ENCODE data around the gene SMOC2. TPM values are rescaled to one million over a fixed set of nuclear protein-coding genes. Genes with fewer than 3 reads are reported as not detected.

Gene SMOC2
- total RNA-seq, 1 donor from 2014 or later = 14.4 TPM

DNA sequence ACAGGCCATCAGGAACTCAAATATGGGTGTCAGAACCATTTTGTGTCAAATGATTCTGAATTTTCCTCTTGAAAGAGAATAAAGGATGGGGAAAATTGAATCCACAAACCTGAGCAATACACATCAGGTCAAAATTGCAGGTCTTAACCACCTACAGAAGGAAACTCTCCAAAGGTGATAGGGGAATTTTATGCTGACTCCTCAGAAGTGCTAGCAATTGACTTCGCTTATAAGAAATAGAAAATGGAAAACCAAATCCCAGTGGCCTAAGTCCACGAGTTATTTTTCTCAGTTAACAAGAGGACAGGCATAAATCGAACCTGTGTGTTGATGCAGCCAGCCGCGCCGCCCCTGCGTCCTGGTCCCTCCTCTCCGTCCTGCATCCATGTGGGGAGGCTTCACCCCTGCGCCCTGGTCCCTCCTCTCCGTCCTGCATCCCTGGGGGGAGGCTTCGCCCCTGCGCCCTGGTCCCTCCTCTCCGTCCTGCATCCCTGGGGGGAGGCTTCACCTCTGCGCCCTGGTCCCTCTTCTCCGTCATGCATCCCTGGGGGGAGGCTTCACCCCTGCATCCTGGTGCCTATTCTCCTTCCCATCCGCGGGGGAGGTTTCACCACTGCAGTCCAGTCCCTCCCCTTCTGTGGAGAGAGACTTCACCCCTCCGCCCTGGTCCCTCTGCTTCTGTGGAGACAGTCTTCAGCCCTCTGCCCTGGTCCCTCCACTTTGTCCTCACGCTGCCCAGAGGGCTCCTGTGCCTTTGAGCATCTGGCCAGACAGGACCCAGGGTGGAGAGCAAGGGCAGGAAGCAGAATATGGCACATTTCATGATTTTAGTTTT is 230.3 kb downstream of the SMOC2 start:
- TF ChIP-seq, protein P1, sequence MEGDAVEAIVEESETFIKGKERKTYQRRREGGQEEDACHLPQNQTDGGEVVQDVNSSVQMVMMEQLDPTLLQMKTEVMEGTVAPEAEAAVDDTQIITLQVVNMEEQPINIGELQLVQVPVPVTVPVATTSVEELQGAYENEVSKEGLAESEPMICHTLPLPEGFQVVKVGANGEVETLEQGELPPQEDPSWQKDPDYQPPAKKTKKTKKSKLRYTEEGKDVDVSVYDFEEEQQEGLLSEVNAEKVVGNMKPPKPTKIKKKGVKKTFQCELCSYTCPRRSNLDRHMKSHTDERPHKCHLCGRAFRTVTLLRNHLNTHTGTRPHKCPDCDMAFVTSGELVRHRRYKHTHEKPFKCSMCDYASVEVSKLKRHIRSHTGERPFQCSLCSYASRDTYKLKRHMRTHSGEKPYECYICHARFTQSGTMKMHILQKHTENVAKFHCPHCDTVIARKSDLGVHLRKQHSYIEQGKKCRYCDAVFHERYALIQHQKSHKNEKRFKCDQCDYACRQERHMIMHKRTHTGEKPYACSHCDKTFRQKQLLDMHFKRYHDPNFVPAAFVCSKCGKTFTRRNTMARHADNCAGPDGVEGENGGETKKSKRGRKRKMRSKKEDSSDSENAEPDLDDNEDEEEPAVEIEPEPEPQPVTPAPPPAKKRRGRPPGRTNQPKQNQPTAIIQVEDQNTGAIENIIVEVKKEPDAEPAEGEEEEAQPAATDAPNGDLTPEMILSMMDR (IDR thresholded peaks at IDR 0.05; ENCODE audit: borderline replicate concordance) = no peak
- peaks cover 9% of the 10 kb centered on the region for H3K27me3 ChIP-seq (ENCODE audit: low read depth)
- DNase-seq = no peak
- intact Hi-C loops (cut with micrococcal nuclease) = no loop called here
- H3K27ac ChIP-seq (replicated peaks) = no peak overlapping the region
- H3K4me3 ChIP-seq = no peak overlapping the region
- no peaks in the 10 kb centered on the region for H3K9me3 ChIP-seq (replicated peaks)
- H3K36me3 ChIP-seq = no peaks in the 10 kb centered on the region
- no peaks in the 10 kb centered on the region for H3K4me1 ChIP-seq

DNA sequence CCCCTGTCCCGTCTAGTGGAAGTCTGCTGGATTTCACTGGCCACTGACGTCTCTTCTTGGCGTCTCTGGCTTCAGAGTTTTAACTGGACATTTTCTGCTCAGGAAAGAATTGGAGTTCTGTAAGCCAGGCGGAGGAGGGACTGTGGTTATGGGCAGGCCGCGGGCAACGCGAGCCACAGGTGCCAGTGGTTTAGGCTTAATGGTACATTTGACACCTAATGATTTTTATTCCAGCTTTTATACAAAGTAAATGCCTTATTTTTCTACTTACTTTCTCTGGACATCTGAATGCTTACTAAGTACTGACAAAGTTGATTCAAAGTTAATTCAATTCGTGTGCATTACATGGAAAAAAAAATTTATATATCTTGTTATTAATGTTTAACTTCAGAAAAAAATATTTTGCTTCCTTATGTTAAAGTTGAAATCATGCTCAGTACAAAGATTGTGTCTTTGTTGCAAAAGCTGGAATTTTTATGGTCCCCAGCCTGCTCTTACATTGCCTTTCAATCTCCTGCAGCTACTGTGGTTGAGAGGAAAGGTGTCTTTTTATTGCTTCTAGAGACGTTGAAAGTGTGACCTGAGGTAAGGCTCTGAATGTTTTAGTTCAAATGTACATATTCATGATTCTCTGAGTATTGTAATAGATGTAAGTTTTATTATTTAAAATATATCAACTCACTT is 231.0 kb downstream of the SMOC2 start:
- Histone ChIP-seq H3K27ac (replicated peaks) (no peak overlapping the region), H3K36me3 (no peaks in the 10 kb centered on the region), H3K27me3 (ENCODE audit: low read depth) (peaks cover 14% of the 10 kb centered on the region), H3K9me3 (replicated peaks) (no peaks in the 10 kb centered on the region), H3K4me3 (no peak overlapping the region), H3K4me1 (no peaks in the 10 kb centered on the region)
- DNase-seq = no peak
- TF ChIP-seq, protein P1 (IDR thresholded peaks at IDR 0.05; ENCODE audit: borderline replicate concordance) = no peak
- intact Hi-C loops (cut with micrococcal nuclease) = no loop called here

DNA sequence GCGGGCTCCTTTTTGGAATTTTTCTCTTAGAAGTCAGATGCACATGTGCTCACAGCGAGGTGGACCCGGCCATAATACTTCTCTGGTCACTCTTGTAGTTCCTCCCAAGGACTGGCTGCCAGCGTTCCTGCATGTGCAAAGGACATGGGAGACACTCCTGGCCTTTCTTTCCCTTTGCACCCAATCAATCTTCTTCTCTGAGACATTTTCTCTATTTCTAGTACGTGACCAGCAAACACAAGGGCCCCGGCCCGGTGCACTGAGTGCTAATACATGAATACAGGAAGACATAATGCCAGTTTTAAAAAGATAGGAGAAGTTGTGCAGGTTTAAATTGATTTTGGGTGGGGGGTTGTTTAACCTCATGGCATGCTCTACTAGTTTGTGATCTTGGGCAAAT is 233.6 kb downstream of the SMOC2 start:
- TF ChIP-seq, protein P1 (IDR thresholded peaks at IDR 0.05; ENCODE audit: borderline replicate concordance) = no peak
- H3K4me3 ChIP-seq = no peak overlapping the region
- H3K9me3 ChIP-seq (replicated peaks) = no peaks in the 10 kb centered on the region
- H3K27ac ChIP-seq (replicated peaks) = no peak overlapping the region
- H3K36me3 ChIP-seq = no peaks in the 10 kb centered on the region
- intact Hi-C loops (cut with micrococcal nuclease) = no loop called here
- no peaks in the 10 kb centered on the region for H3K4me1 ChIP-seq
- no peak for DNase-seq
- H3K27me3 ChIP-seq (ENCODE audit: low read depth) = peaks cover 7% of the 10 kb centered on the region

DNA sequence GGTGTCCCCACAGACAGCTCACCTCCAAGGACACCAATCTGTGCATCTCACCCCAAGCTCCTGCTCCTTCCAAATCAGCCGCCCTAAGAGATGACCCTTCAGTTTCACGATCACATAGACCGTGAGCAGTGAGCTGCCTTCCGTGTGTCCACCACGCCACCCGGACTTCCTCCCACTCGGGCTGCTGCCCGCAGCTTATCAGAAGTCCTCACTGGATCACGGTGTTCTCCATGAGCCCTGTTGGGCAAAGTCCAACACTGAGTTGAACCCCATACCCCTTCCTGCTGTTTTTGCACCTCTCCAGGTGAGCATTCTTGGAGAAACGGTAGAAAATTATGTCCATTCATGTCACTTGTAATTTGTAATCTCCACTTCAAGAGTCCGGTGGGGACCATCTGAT is 234.4 kb downstream of the SMOC2 start:
- H3K27ac ChIP-seq (replicated peaks) = no peak overlapping the region
- intact Hi-C loops (cut with micrococcal nuclease) = no loop called here
- H3K9me3 ChIP-seq (replicated peaks) = no peaks in the 10 kb centered on the region
- H3K4me1 ChIP-seq = no peaks in the 10 kb centered on the region
- DNase-seq = no peak
- TF ChIP-seq, protein P1 (IDR thresholded peaks at IDR 0.05; ENCODE audit: borderline replicate concordance) = no peak
- H3K4me3 ChIP-seq = no peak overlapping the region
- no peaks in the 10 kb centered on the region for H3K36me3 ChIP-seq
- H3K27me3 ChIP-seq (ENCODE audit: low read depth) = peaks cover 7% of the 10 kb centered on the region

DNA sequence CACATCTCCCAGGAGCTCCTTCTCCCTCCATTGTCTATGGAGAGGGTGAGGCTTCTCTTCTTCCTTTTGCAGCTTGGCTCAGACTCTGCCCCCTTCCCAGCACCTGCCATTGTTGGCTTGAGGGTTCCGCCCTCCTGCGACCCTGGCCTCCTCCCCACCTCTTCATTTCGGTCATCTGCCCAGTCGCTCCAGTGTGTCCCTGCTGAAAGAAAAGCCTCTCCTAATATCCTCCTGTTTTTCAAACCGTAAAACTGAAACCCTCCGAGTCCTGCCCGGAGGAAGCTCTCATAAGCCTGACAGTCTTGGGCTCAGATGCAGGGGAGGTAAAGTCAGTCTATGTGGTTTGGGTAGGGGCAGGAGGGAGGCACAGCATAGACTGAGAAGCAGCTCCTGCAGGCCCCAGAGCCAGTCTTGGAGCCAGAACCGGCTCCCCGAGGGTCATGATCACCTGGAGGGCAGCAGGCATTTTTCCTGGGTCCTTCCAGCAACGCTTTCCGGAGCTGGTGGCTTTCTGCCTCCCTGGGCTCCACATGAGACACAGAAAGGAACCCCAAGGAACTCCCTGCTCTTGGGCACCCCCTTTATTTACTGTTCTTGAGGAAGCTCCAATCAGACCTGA is 235.1 kb downstream of the SMOC2 start:
- Histone ChIP-seq H3K27ac (replicated peaks) (no peak overlapping the region), H3K36me3 (no peaks in the 10 kb centered on the region), H3K4me1 (no peaks in the 10 kb centered on the region), H3K9me3 (replicated peaks) (no peaks in the 10 kb centered on the region), H3K27me3 (ENCODE audit: low read depth) (peaks cover 7% of the 10 kb centered on the region), H3K4me3 (no peak overlapping the region)
- intact Hi-C loops (cut with micrococcal nuclease) = no loop called here
- TF ChIP-seq, protein P1 (IDR thresholded peaks at IDR 0.05; ENCODE audit: borderline replicate concordance) = no peak
- DNase-seq = no peak
